ENCODE measurements around the gene IFNL4.

DNA sequence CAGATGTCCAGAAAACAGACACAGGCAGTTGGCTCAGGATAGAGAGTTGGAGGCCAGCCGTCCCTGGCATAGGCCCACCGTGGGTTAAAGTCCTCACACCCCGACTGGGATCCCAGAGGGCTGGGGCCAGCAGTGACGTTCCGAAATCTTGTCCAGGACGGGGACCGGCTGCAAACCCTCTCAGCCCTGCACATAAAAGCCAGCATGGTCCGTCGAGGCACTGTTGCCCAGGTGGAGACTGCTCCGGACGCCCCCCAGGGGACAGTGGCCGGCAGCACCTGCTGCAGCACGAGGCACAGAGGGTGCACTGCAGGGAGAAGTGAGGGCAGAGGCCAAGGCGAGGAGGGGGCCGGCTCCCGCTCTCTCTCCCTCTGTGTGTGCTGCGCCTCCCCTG lies 15.3 kb upstream of the IFNL4 start:
- TF ChIP-seq POLR2A (IDR thresholded peaks at IDR 0.05; ENCODE audit: low read depth, low read length) = no peak
- no peak for TF ChIP-seq POLR2AphosphoS5 (IDR thresholded peaks at IDR 0.05; ENCODE audit: low read depth, low read length)
- no peak for TF ChIP-seq TAF1 (IDR thresholded peaks at IDR 0.05; ENCODE audit: low read depth, low read length)
- no peak for TF ChIP-seq PAX5 (IDR thresholded peaks at IDR 0.05; ENCODE audit: insufficient read depth, low read length, severe bottlenecking)
- TF ChIP-seq POU2F2 (IDR thresholded peaks at IDR 0.05; ENCODE audit: low read depth, low read length) = no peak

All from GM12891 (cell line).